SK-N-MC (cell line): ENCODE results near the gene TSHZ2.

Experiments
- EZH2 ChIP-seq: fragments of 200-600 bp; sonication (generic); IDR thresholded peaks from one replicate; pipeline ENCODE4 v1.6.1; 2017; ENCODE audit warnings: antibody characterized with exemption
- FOXP2 ChIP-seq: optimal IDR thresholded peaks from 2 replicates; pipeline ENCODE3; 2011; ENCODE audit warnings: mild to moderate bottlenecking, moderate library complexity; ENCODE audit not compliant: insufficient read depth; ENCODE audit errors: extremely low read length, control extremely low read depth
- POLR2AphosphoS5 ChIP-seq: IDR thresholded peaks from 2 replicates; pipeline ENCODE4 v1.6.1; 2012; ENCODE audit warnings: mild to moderate bottlenecking, low read depth, low read length, borderline replicate concordance

GRCh38 chr20:53070224-53070623 is 98.1 kb downstream of the TSHZ2 start:
- no peak for TF ChIP-seq POLR2AphosphoS5
- no peak for TF ChIP-seq FOXP2
- no peak for TF ChIP-seq EZH2
